HG02763 (cell line): ENCODE measurements around the gene SHFL.

Source experiments
- ATAC-seq: cut with Tn5 transposase; IDR thresholded peaks from one replicate; pipeline ENCODE4 v1.9.1; 2021; ENCODE audit warnings: mild to moderate bottlenecking, moderate library complexity; ENCODE audit not compliant: unreplicated experiment

Gene SHFL

GRCh38 chr19:10126213-10126639, 40.1 kb downstream of the SHFL start:
- no peak for ATAC-seq

GRCh38 chr19:10132905-10133304, 46.8 kb downstream of the SHFL start:
- ATAC-seq: no peak

GRCh38 chr19:10133596-10133995, 47.5 kb downstream of the SHFL start:
- no peak for ATAC-seq

- no peak for ATAC-seq
Observed at GRCh38 chr19:10134040-10134439, 47.9 kb downstream of the SHFL start.

GRCh38 chr19:10135551-10136334, 49.6 kb downstream of the SHFL start:
- ATAC-seq: no peak

GRCh38 chr19:10136936-10137335, 50.8 kb downstream of the SHFL start:
- no peak for ATAC-seq

- ATAC-seq: no peak
Observed at GRCh38 chr19:10137751-10138682, 51.9 kb downstream of the SHFL start.

- ATAC-seq: no peak
Observed at GRCh38 chr19:10138879-10139795, 53.0 kb downstream of the SHFL start.

- ATAC-seq: no peak
Observed at GRCh38 chr19:10139952-10140351, 53.8 kb downstream of the SHFL start.

- no peak for ATAC-seq
Observed at GRCh38 chr19:10141479-10141878, 55.4 kb downstream of the SHFL start.

GRCh38 chr19:10141973-10142372, 55.9 kb downstream of the SHFL start:
- ATAC-seq: no peak
